HG03135 (cell line): ENCODE measurements around the gene MYO5C.

Experiments
- ATAC-seq: cut with Tn5 transposase; IDR thresholded peaks from one replicate; pipeline ENCODE4 v1.9.1; 2021; ENCODE audit warnings: mild to moderate bottlenecking, moderate library complexity; ENCODE audit not compliant: unreplicated experiment

The MYO5C gene

GRCh38 chr15:52295421-52296001 lies at the start of gene MYO5C:
TSS of gene MYO5C (minus strand) at chr15:52295804. CDS start at chr15:52295636, 168 bp downstream.
- no peak for ATAC-seq

- no peak for ATAC-seq
Observed at GRCh38 chr15:52344592-52344991, 49.0 kb upstream of the MYO5C start.

- ATAC-seq, result no peak
Observed at GRCh38 chr15:52343831-52344230, 48.2 kb upstream of the MYO5C start.

DNA sequence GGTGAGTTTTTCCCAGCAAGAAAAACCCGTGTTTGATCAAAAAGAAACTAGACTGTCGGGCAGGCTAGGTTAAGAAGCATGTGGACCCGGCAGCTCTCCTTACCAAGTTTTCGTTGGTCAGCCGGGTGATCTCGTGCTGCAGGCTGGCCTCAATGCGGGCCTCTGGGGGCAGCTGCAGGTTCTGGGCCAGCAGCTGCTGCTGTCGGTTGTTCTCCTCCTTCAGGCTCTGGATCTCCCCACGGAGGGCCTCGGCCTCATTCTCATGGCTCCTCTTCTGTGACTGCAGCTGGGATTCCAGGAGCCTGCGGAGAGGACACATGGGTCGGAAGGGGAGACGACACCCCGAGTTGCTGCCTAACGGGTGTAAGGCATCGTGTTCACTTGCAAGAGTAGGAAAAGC lies 44.5 kb upstream of the MYO5C start:
- ATAC-seq, result no peak

DNA sequence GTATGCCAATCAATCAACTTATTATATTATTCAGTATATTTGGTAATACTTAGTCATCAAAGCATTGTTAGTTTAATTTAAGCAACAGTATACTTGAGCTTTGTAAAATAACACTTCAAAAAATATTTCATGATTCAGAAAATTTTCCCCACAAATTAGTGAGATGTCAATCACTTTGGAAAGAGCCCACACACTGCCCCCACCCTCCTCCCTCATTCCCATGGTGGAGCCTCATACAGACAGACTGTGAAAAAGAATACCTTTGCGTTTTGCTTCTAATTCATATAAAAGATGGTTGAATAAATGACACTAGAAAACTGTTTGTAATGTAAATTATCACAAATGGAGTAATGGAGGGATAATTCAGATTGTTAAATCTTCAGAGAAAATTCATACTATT lies 43.3 kb upstream of the MYO5C start:
- no peak for ATAC-seq

- ATAC-seq, result no peak
Observed at GRCh38 chr15:52338058-52338457, 42.5 kb upstream of the MYO5C start.

GRCh38 chr15:52337198-52337853 lies 41.7 kb upstream of the MYO5C start:
- no peak for ATAC-seq

DNA sequence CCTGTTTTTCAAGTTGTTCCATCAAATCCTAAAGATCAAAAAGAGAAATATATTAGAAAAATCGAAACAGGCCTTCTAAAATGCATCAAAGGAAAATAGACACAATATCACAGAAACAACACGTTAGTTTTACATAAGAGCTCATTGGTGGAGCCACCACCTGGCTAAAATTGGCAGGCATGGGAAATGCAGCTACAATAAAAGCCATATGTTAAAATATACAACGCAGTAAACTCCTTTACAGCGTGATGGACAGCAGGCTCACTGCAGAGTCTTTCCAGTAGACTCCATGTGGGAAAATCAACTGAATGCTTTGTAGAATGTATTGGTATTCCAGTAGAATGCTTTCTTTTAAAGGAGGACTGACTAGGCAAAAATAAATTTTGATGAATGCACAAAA lies 40.9 kb upstream of the MYO5C start:
- no peak for ATAC-seq

- ATAC-seq, result no peak
Observed at GRCh38 chr15:52334491-52335160, 39.0 kb upstream of the MYO5C start.

- peak; percentile 73 for ATAC-seq
Observed at GRCh38 chr15:52331490-52332240, 36.1 kb upstream of the MYO5C start.

DNA sequence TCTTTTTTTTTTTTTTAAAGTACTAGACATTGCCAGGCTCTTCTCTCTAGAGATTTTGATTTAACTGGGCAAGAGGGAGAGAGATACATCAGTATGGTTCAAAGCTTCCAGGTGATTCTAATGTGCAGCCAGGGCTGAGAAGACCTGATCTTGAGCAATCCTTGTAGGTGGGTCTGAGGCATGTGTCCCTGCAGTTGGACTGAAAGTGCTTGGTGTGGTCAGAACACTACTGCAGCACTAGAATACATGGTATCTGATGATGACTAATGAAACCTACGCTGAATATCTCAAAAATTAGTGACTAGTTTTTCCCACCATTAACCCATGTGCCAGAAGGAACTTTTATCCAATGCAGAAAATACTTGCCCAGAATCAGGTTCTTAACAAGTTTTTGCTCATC lies 34.4 kb upstream of the MYO5C start:
- ATAC-seq, result no peak

- ATAC-seq, result no peak
Observed at GRCh38 chr15:52329150-52329549, 33.5 kb upstream of the MYO5C start.

DNA sequence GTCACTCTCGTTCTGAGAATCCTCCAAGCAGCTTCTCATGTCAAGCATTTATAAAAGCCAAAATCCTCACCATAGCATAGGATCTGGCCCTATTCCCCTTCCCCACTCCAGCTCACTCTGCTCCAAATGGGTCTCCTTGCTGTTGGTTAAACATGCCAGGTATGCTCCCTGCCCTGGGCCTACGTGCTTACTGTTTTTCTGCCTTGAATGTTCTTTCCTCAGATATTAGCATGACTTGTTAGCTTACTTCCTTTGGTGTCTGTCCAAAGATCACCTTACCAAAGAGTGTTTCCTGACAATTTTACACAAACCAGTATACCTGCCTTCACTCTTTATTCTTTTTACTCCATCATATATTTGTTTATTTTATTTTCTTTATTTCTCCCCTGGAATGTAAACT lies 33.1 kb upstream of the MYO5C start:
- ATAC-seq, result no peak

DNA sequence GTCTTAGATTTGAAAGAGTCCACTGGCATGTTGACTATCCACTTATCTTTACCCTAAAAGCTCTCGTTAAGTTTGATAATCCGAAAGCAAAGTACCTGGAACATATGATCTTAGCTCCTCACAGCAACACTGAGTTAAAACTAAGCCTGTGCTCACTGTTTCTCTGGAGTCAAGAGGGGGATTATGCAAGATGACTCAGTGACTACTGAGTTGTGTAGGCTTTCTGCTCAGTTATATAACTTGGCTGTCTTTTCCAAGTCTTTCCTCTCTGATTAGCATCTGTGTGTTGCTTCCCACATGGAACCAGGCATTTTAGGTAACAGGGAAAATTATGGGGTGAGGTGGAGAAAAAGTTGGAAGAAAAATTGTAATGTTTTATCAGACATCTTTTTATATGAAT lies 31.2 kb upstream of the MYO5C start:
- ATAC-seq, result no peak

GRCh38 chr15:52324109-52324508 lies 28.5 kb upstream of the MYO5C start:
- ATAC-seq, result no peak

- no peak for ATAC-seq
Observed at GRCh38 chr15:52318729-52319500, 23.3 kb upstream of the MYO5C start.

DNA sequence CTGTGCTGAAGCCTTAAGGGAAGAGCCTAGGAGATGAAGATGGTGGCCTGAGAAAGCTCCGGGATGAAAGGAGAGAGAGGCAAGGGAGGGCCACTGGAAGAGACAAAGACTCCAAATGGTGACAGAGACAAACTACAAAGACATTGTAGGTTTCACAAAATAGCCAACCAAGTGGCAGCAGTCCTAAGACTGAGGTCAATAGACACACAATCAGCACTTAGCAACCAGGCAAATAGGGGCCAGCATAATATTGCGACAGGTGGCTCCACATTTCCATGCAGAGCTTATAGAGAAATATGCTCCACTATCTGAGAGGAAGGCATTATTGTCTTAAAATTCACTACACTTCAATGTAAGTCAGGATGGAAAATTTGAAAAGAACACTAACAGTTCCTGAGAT lies 22.1 kb upstream of the MYO5C start:
- ATAC-seq, result no peak

DNA sequence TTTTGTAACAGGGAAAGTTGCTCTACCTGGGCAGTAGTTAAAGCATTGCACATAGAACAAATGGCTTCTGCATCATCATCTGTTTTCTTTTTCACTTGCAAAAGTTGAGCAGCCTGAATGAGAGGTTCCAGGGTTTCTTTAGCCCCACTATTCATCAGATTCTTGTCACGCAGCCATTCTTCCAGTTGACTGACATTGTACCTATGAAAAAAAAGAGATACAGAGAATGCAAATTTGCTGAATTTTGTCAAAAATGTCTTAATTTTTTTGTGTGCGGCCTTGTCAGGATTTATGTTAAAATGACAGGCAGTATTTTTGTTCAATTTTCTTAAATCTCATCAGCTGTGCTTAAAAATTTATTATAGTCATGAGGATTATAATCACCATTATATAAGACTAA lies 21.4 kb upstream of the MYO5C start:
- no peak for ATAC-seq

- no peak for ATAC-seq
Observed at GRCh38 chr15:52309154-52309548, 13.5 kb upstream of the MYO5C start.

- no peak for ATAC-seq
Observed at GRCh38 chr15:52308446-52309153, 13.0 kb upstream of the MYO5C start.
